GM19438 (cell line): ENCODE results near the gene AGAP1.

Experiments
- ATAC-seq: cut with Tn5 transposase; IDR thresholded peaks from one replicate; pipeline ENCODE4 v1.9.1; 2021; ENCODE audit warnings: low read depth; ENCODE audit not compliant: unreplicated experiment

Gene AGAP1

DNA sequence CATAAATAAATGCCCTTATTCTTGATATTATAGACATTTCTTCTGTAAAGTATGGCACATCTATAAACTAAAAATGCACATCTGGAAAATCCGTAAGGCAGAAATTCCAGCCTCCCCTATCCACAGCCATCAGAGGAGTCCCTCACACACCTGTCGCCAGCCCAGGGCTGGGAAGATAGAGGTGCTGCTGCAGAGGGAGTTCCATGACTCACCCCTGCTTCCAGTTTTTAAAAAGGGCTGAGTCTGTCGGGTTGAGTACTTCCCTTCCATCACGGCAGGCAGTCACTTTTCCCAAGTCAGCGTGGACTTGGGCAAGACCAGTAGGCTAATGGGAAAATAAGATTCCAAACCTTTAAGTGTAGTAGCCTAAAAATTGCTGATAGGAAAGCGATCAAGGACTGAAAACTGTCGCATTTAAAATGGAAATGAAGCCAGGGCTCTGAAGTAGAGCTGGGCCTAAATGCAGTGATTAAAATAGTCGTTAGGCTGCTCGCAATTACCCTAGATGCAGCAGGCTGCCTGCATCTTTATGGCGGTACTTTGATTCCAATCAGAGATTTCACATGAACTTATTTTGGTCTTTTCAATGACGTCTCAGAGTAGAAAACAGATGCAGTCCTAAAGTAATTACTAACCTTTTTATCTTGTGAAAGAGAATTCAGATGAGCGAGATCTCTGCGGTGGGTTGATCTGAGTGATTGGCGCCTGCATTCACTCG lies 280.5 kb downstream of the AGAP1 start:
- no peak for ATAC-seq

DNA sequence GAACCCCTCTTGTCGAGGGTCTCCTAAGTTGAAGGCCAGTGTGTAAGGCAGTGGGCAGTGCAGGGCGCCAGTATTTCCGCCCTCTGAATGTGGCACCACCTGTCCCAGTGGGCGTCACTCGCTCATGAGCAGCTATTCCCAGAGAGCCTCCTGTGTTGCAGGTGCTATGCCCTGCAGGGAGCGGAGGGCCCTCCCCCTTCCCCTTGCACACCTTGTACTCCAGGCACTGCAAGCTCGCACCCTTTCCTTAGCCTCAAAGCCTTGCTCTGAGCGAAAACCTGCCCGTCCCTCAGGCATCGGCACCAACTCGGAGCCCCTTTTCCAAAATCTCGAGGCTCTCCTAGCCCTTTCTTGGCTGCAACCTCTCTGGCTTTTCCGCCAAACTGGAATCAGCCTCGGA lies 282.7 kb downstream of the AGAP1 start:
- ATAC-seq, result no peak

DNA sequence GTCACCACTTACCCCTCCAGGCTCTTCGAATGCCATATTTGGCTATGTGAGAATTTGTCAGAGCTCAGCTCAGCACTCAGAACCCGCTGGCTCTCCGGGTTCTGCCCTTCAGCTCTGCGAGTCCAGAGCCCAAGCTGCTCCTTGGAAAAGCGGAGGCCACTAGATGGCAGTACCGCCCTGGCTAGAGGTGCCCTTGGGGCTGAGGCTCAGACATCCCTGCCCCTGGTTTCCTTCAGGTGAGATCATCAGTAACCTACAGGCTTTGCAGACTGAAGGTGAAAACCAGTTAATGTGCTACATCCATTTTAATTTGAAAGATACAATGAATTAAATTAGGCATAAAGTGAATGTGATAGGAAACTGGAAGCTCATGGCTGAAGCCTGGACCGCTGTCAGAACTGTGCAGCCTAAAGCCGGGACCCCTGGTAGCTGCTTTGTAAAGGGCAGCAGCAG lies 285.6 kb downstream of the AGAP1 start:
- no peak for ATAC-seq

DNA sequence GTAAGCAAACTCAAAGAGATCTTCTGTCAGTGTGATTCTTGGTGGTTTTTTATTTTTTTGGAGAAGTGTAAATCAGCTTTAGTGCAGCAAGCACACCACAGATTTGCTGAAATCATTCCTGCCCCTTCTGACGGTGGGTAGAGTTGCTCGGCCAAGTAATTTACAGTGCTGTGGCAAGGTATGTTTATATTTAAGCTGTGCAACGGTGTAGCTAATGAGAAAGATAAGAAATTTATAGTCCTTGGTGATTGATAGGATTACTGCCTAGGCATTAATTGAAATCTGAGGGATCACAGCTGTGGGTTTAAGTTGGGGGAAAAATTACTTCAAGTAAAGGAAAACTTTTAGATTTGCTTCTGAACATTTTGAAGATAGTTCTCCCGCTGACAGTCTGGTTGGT lies 286.6 kb downstream of the AGAP1 start:
- ATAC-seq, result no peak

DNA sequence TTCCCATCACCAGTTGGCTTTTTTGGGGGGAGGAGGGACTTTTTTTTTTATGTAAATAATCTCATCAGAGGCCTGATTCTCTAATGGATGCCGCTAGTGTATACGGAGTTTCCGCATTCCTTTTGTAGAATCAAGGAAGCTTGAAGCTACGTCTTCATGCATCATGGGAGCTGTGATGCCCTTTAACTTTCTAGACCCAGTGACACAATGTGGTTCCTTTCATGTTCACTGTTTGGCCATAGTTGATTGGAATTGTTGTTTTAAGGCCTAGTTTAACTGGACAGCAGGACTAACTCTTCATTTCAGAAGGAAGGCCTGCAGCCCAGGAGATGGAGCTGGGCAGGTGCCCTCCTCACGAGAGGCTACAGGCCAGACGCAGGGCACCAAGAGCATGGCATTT lies 287.9 kb downstream of the AGAP1 start:
- ATAC-seq, result no peak

DNA sequence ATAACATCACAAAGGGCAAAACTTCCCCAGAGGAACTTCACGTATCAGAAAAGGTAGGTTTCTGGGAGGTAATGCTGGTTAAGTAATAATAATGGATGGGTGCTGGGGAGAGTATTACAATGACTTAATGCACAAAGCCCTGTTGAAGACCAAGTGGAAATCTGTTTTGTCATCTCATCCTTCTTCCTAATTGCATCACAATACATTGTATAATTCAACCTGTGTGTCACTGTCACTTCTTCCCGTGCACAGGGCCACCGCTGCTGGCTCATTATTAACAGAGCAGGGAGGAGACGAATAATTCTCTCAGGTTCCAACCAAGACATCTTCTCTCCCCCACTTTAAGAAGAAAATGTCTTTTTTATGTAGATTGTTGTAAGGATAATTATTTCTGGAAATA lies 290.9 kb downstream of the AGAP1 start:
- ATAC-seq, result no peak

DNA sequence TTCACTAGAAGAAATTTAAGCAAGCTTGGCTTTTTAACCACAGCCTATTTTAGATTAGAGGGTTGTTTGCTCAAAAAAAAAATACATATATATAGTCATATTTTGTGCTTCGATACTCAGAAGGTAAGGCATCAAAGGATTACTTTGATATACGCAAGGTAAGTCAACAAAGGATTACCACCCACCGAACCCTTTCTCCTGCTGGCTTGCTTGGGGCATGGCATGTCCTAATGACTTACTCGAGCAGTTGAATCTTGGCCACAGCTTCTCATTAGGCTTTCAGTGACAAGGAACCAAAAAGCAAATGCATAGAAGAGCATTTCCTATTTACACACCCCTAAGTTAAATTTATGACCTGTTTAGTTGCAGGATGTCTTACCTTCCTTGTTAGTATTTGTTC lies 295.7 kb downstream of the AGAP1 start:
- ATAC-seq, result no peak

DNA sequence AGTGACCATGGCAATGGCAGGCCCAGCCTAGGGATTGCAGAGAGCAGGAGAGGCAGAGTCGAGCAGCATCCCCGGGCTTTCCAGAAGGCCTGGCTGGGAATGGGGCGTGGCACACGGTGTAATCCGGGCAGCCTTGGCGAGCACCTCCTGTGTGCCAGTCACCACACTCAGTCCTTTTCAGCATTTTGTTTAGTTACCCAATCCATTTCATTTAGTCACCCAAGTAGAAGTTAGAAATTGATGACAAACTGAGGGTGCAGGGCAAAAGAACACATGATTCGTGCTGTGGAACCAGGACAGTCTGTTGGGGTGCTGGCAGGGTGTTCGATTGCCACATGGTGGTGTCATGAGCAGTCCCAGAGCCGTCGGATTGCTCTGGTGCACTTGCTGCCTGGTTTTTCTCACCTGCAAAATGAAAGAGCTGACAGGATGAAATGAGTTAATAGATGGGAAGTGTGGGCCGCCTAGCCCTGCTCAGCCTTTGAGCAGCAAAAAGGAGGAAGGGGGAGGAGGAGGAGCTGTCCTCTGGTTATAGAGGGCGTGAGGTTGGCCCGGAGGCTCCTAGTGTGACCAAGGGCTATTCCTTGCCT lies 299.4 kb downstream of the AGAP1 start:
- no peak for ATAC-seq

DNA sequence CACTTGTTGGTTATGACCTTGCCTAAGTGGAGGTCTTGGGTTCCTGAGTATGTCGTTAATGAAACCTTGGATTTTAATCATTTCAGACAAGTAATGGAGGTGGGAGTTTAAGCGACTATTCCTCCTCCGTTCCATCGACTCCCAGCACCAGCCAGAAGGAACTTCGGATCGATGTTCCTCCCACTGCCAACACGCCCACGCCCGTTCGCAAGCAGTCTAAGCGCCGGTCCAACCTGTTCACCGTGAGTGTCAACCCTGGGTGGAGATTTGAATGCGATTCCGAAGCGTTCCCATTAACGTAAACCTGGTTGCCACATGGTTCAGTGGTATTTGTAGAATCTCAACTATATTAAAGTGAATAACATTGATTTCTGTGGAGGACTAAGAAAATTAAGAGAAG lies 305.4 kb downstream of the AGAP1 start:
- ATAC-seq, result no peak

DNA sequence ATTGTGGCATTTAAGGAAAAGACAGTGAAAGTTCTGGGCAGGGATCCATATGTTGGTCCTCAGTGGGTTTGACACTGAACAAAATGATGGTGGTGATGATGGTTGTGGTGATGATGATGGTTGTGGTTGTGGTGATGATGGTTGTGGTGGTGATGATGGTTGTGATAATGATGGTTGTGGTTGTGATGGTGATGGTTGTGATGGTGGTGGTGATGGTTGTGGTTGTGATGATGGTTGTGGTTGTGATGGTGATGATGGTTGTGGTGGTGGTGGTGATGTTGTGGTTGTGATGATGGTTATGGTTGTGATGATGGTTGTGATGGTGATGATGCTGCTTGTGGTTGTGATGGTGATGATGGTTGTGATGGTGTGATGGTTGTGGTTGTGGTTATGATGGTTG lies 308.7 kb downstream of the AGAP1 start:
- no peak for ATAC-seq

DNA sequence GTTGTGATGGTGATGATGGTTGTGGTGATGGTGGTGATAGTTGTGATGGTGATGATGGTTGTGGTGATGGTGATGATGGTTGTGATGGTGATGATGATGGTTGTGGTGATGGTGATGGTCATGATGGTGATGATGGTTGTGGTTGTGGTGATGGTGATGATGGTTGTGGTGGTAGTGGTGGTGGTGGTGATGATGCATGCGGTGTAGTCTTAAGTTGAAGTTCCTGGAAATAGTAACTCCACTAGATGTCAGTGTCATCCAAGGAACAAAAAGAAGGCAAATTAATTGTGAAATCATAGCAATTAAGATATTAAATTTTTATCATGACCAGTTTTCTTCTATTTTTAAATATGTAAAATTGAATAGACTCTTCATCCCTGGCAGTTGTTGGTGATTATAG lies 309.2 kb downstream of the AGAP1 start:
- no peak for ATAC-seq

DNA sequence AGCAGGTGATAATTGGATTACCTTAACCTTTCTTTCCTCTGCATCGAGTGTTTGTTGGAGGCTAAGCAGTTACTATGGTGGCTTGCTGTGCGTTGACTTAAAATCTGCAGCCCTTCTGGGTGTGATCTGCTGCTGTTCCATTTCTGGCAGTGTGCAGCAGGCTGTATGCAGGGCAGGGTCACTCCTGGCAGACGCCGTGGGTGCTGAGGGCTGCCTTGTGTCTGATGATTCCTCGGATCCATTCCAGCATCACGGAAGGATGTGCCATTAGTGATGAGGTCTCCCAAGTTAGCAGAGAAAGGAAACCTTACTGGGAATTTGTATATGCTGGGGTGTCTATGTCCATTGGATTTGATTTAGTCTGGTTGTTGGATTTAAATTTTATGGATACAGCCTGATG lies 310.8 kb downstream of the AGAP1 start:
- ATAC-seq, result no peak

DNA sequence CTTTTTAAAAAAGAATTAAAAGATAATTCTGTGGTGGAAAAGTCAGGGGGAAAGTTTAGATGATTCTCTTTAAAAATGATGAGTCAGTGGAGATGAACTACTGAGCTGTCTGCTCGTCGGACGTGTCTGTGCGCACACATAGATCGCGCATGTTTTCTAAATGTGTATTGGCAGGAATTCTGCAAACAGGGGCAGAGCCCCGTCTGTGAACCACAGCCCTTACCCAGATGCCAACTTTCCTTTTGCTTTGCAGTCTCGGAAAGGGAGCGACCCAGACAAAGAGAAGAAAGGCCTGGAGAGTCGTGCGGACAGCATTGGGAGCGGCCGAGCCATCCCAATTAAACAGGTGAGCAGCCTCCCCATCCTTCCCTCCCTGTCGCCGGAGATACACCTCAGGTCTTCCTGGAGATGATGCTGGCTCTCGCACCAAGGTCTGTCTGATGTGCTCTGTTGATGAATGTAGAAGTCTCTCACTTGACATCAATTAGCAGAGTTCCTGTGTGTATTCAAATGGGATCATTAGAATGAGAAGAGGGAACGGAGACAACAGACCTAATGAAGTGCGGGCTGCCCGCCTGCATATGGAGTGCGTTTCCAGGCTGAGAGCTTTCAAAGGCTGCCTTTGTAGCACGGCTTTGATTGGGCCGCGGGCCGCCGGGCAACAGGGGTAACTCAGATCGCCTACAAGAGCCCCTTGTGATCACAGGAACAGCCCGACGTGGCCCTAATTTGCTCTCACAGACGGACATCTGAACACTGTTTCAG lies 313.3 kb downstream of the AGAP1 start:
- no peak for ATAC-seq

DNA sequence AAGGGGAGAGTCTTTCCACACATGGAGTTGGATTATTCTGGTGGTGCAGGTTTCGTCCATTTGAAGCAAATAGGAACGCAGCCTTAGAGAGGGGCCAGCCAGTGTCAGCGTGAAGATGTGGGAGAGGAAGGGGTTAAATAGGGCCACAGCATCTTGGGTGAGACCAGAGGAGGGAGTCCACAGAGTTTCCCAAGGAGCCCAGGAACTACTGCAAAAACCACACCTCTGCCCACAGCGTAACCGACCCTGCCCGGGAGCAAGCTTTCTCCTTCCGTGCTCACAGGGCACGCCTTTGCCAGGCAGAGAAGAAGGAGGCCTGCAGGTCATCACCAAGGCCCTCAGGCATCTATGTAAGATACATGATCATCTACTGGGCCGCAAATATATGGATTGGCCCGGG lies 314.5 kb downstream of the AGAP1 start:
- ATAC-seq, result no peak

DNA sequence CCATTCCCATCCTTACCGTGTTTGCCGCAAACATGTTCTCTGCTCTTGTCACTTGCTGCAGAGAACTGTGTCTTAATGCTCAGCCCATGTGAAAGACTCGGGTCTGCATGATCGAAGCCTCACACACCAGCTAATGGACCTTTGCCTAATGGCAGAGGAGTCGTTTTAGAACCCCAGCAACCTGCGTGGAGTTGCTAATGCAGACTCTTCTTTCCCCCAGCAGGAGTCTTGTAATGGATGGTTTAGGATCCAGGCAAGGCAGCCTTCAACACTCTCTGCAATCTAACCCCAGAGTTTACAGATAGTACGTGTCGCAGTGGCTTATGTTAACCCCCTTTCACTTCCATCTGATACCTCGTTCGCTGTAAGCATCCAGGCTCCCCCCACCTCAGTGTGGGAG lies 316.4 kb downstream of the AGAP1 start:
- ATAC-seq, result no peak

DNA sequence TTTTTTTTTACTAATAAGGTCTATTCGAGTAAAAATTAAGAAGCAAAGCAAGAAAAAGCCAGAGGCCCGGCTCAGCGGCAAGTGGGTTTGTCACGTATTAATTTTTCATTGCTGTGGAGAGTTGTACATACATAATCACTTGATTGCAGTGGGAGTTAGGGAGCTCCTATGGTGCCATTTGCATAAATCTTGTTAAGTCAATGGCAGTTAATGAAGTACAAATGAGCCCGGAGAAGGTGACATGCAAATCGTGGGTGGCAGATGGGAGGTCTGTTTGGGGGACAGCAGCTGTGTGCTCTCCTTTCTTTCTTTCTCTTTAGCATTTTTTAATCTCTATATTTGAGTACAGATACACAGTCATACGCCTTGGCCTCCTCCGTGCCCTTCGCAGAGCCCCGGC lies 317.0 kb downstream of the AGAP1 start:
- ATAC-seq, result no peak

DNA sequence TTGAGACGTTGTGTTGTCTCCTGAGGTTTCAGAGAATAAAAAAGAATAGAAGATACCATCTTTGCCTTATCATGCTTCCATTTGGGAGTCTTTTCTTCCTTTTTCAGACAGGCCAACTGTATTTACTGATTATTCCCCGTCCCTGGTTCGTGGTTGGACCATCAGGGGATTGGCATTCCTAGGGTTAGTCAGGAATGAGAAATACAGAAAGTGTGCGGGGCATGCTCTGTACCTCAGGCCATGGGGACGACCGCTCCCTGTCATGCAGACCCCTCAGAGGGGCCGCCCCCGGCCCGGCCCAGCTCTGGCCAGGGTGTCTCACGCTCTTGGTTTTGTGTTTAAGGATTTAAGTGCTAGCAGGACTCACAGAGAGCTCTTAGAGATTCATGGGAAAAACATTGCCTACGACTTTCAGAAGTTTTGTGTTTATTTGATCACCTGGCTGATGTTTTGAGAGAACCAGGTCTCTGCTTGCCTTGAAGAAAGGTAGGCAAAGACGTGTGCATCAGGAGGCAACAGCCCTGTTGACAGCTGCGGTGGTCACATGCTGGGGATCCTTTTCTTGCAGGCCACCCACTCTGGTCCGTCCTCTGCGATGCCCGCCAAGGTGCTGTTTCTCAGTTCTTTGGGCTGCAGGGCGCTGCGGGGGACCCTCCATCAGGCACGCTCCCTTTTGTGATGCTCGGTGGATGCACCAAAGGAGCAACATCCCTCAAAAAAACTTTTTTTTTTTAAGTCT lies 317.8 kb downstream of the AGAP1 start:
- ATAC-seq, result no peak

DNA sequence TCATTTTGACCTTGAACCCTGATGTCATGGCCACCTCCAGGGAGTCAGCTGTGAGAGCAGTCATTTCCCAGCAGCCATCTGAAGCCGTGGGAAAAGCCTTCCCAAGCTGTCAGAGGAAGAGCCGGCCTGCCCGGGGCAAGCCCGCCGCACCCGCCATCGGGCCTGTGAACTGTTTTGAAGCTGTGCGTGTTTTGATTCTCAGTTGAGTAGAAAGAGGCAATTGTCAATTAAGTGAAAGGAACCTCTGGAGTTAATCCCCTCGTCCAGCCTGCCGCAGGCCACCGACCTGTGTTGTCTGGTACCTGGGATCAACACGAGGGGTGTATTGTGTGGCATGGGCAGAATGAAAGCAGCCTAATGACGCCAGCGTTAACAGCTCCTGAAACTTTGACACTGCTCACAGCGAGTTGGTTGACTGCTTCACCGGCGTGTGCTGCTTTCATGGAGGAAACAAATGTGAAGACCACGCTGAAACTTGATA lies 318.4 kb downstream of the AGAP1 start:
- no peak for ATAC-seq

DNA sequence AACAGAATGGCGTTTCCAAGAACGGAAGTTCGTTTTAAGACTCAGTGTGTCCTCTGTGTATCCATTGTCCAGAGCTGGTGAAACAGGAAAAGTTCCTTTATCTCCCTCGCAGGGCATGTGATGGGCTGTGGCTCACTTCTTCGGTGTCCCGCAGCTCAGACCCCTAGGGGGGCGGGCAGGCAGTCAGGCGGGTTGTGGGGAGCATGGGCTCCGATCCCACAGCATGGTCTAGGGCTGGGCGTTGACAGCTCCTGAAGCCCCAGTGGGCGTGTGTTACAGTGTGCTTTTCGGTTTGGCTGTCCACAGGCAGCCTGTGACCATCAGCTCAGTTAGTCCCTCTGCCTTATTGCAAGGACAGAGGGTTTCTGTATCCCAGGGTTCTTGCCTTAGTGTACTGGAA lies 319.6 kb downstream of the AGAP1 start:
- no peak for ATAC-seq

DNA sequence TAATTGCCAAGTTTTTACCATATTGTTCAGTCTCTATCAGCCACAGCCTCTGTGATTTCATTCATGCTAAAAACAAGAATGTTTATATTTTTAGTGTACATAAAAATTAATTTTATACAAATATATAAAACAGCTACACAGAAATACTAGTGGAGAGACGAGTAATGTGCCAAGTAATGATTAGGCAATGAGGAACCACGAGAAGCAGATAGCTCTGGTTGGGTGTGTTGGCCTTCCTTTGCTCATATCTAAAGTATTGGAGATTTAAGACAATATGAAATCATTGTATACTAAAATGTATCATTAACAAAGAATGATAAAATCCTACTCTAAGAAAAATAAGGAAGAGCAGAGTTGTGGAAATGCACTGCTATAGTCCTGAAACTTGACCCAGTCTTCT lies 326.7 kb downstream of the AGAP1 start:
- no peak for ATAC-seq

DNA sequence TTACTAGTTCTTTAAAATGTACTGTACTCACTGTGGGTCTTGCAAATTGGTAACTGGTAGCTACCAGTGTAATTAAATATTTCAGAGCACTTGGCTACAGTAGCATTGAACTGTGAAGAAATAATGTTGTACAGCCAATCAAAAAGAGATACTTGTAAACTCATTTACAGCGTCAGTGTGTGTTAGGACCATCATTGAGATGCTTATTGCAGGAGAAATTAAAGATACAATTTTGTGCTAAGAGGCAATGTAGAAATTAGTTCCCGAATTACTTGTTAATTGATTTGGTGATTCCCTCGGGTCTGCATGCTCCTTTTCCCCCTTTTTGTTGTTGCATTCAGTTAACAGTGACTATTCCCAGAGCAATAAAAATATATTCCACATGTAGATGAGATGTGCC lies 330.5 kb downstream of the AGAP1 start:
- no peak for ATAC-seq
